PC-3 (cell line): ENCODE results near the gene HRC. TPM values are rescaled to one million over a fixed set of nuclear protein-coding genes. Genes with fewer than 3 reads are reported as not detected.

Experiments
- ATAC-seq: fragments of 200-7000 bp; cut with Tn5 transposase; 2 replicates; pipeline ENCODE4 v1.9.1; 2020; ENCODE audit warnings: mild to moderate bottlenecking, moderate library complexity
- BruUV-seq: library from RNA; stranded (reverse); fragments of 400-500 nt; replicated peaks from 2 replicates; lab custom pipeline; 2021; lab: Mats Ljungman, UMichigan
- CTCF ChIA-PET: fragments of 300-600 bp; sonication (Branson Sonifier 250); formaldehyde crosslinking; loops from one replicate; lab custom pipeline; 2022; ENCODE audit warnings: antibody characterized with exemption; lab: Charles Lee
- POLR2A ChIA-PET: fragments of 300-600 bp; sonication (Branson Sonifier 250); formaldehyde crosslinking; loops from one replicate; lab custom pipeline; 2022; ENCODE audit warnings: antibody characterized with exemption; ENCODE audit not compliant: unreplicated experiment; lab: Charles Lee
- DNase-seq: peaks from one replicate; pipeline ENCODE4 v3.0.0-alpha.2; 2015
- H2AFZ ChIP-seq: fragments of 300-600 bp; sonication (generic); 2 replicates; pipeline ENCODE4 v1.6.0; 2016; ENCODE audit warnings: antibody characterized with exemption, low read length
- H3F3A ChIP-seq: fragments of 300-600 bp; sonication (generic); one replicate; pipeline ENCODE4 v1.6.0; 2017; ENCODE audit warnings: antibody characterized with exemption, low read length, control low read depth, mild to moderate bottlenecking; ENCODE audit not compliant: unreplicated experiment
- H3K27ac ChIP-seq: fragments of 300-600 bp; sonication (generic); 2 replicates; pipeline ENCODE4 v1.5.1; 2016; ENCODE audit warnings: mild to moderate bottlenecking, low read length
- H3K27me3 ChIP-seq: fragments of 300-600 bp; sonication (generic); 2 replicates; pipeline ENCODE4 v1.6.1; 2016; ENCODE audit warnings: low read length, mixed read lengths
- H3K36me3 ChIP-seq: fragments of 300-600 bp; sonication (generic); 2 replicates; pipeline ENCODE4 v1.6.1; 2016; ENCODE audit warnings: low read depth, mixed run types, low read length, mixed read lengths
- H3K4me1 ChIP-seq: fragments of 300-600 bp; sonication (generic); 2 replicates; pipeline ENCODE4 v1.5.1; 2016; ENCODE audit warnings: low read length; ENCODE audit not compliant: insufficient read depth
- H3K4me2 ChIP-seq: fragments of 300-600 bp; sonication (generic); 2 replicates; pipeline ENCODE4 v1.6.0; 2016; ENCODE audit warnings: low read length
- H3K4me3 ChIP-seq: fragments of 300-600 bp; sonication (generic); 2 replicates; pipeline ENCODE4 v1.5.1; 2016; ENCODE audit warnings: mild to moderate bottlenecking, low read length, mixed read lengths
- H3K79me2 ChIP-seq: fragments of 300-600 bp; sonication (generic); 2 replicates; pipeline ENCODE4 v1.6.1; 2017; ENCODE audit warnings: low read length, mixed read lengths
- H3K9ac ChIP-seq: fragments of 300-600 bp; sonication (generic); 2 replicates; pipeline ENCODE4 v1.6.0; 2016; ENCODE audit warnings: mild to moderate bottlenecking, low read length
- H3K9me2 ChIP-seq: fragments of 300-600 bp; sonication (generic); replicated peaks from 2 replicates; pipeline ENCODE4 v1.6.1; 2016; ENCODE audit warnings: mixed run types, low read length, mixed read lengths
- H3K9me3 ChIP-seq: fragments of 300-600 bp; sonication (generic); 2 replicates; pipeline ENCODE4 v1.6.1; 2016; ENCODE audit warnings: low read length, mixed read lengths
- H4K20me1 ChIP-seq: fragments of 300-600 bp; sonication (generic); 2 replicates; pipeline ENCODE4 v1.6.1; 2016; ENCODE audit warnings: low read length, mixed read lengths
- EZH2 ChIP-seq: fragments of 300-600 bp; sonication (generic); IDR thresholded peaks from one replicate; pipeline ENCODE4 v1.6.1; 2017; ENCODE audit warnings: antibody characterized with exemption, mild to moderate bottlenecking, low read length; ENCODE audit not compliant: unreplicated experiment
- EZH2phosphoT487 ChIP-seq: fragments of 300-600 bp; sonication (generic); IDR thresholded peaks from 2 replicates; pipeline ENCODE4 v1.6.1; 2018; ENCODE audit warnings: mild to moderate bottlenecking, antibody characterized with exemption, low read length, borderline replicate concordance
- intact Hi-C: fragments of 100-400 bp; cut with micrococcal nuclease; formaldehyde crosslinking; loops from 2 replicates; pipeline ENCODE4 v1.9.0; 2023
- total RNA-seq: library from RNA; depleted of rRNA; stranded (reverse); fragments of >200 nt; gene quantifications from 2 replicates; pipeline ENCODE4 v1.2.3, GENCODE V29; 2014
- TF ChIP-seq, protein P1 (sequence below): fragments of 300-600 bp; sonication (generic); conservative IDR thresholded peaks from 2 replicates; pipeline ENCODE4 v1.5.1; 2017; ENCODE audit warnings: antibody characterized with exemption, low read depth, mild to moderate bottlenecking, low read length

The HRC gene
- total RNA-seq, 1 experiment from 2014 or later = not detected

- Histone ChIP-seq H3K4me1 (0 out of 2 replicates have a peak, but pooled peaks cover 4% of the 10 kb centered on the region), H3K4me2 (no peak overlapping the region), H4K20me1 (no peaks in the 10 kb centered on the region), H3K36me3 (peaks cover 15% of the 10 kb centered on the region), H3K9me3 (no peaks in the 10 kb centered on the region), H3K27ac (no peak overlapping the region), H3K9me2 (no peaks in the 10 kb centered on the region), H2AFZ (no peak overlapping the region), H3K9ac (no peak overlapping the region), H3K27me3 (no peaks in the 10 kb centered on the region), H3K79me2 (no peaks in the 10 kb centered on the region), H3F3A (no peaks in the 10 kb centered on the region), H3K4me3 (no peak overlapping the region)
- ATAC-seq = no peak
- ChIA-PET POLR2A (no interaction called here), CTCF (no interaction called here)
- DNase-seq = no peak
- TF ChIP-seq, protein P1, sequence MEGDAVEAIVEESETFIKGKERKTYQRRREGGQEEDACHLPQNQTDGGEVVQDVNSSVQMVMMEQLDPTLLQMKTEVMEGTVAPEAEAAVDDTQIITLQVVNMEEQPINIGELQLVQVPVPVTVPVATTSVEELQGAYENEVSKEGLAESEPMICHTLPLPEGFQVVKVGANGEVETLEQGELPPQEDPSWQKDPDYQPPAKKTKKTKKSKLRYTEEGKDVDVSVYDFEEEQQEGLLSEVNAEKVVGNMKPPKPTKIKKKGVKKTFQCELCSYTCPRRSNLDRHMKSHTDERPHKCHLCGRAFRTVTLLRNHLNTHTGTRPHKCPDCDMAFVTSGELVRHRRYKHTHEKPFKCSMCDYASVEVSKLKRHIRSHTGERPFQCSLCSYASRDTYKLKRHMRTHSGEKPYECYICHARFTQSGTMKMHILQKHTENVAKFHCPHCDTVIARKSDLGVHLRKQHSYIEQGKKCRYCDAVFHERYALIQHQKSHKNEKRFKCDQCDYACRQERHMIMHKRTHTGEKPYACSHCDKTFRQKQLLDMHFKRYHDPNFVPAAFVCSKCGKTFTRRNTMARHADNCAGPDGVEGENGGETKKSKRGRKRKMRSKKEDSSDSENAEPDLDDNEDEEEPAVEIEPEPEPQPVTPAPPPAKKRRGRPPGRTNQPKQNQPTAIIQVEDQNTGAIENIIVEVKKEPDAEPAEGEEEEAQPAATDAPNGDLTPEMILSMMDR = no peak
- no peak for TF ChIP-seq EZH2
- TF ChIP-seq EZH2phosphoT487 = no peak
- intact Hi-C loops = no loop called here
- BruUV-seq = no TSS peak
These were observed 44.6 kb downstream of the HRC start for GRCh38 chr19:49110567-49110966.

- no peaks in the 10 kb centered on the region for H3F3A ChIP-seq
- no peak overlapping the region for H3K9ac ChIP-seq
- POLR2A ChIA-PET = no interaction called here
- H3K27ac ChIP-seq = no peak overlapping the region
- DNase-seq (no peak), ATAC-seq (no peak)
- no peak overlapping the region for H3K4me2 ChIP-seq
- CTCF ChIA-PET = no interaction called here
- 0 out of 2 replicates have a peak, but pooled peaks cover 4% of the 10 kb centered on the region for H3K4me1 ChIP-seq
- no peaks in the 10 kb centered on the region for H3K9me3 ChIP-seq
- no peaks in the 10 kb centered on the region for H3K79me2 ChIP-seq
- H3K9me2 ChIP-seq = no peaks in the 10 kb centered on the region
- no TSS peak for BruUV-seq
- no peak for TF ChIP-seq EZH2phosphoT487
- TF ChIP-seq EZH2 = no peak
- TF ChIP-seq, protein P1 = no peak
- no peaks in the 10 kb centered on the region for H4K20me1 ChIP-seq
- intact Hi-C loops = no loop called here
- no peak overlapping the region for H2AFZ ChIP-seq
- peaks cover 19% of the 10 kb centered on the region for H3K36me3 ChIP-seq
- no peaks in the 10 kb centered on the region for H3K27me3 ChIP-seq
- no peak overlapping the region for H3K4me3 ChIP-seq
These were observed 45.5 kb downstream of the HRC start for GRCh38 chr19:49109569-49110233.

DNA sequence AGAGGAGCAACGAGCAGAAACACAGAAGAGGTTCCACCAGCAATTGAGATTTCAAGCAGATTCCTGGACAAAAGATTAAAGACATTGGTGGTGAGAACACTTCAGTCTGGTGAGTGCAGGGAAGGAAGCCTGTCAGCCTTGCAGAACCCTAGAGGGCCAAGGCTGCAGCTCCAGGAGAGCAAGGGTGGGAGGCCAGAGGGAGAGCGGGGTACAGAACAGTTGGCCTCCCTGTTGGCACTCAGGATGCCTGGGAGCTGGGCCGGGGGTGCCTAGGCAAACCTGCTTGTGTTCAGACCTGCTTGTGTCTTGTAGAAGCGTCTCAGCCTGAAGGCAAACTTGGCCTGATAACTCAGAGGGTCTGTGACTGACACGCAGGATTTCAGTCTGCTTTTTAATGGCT lies 46.1 kb downstream of the HRC start:
- H3K9me3 ChIP-seq = no peaks in the 10 kb centered on the region
- ATAC-seq = no peak
- H3K27ac ChIP-seq = no peak overlapping the region
- no peaks in the 10 kb centered on the region for H3K9me2 ChIP-seq
- TF ChIP-seq EZH2 = no peak
- intact Hi-C loops = no loop called here
- DNase-seq = no peak
- no peak overlapping the region for H2AFZ ChIP-seq
- H3K4me1 ChIP-seq = 0 out of 2 replicates have a peak, but pooled peaks cover 4% of the 10 kb centered on the region
- no peaks in the 10 kb centered on the region for H3F3A ChIP-seq
- no peaks in the 10 kb centered on the region for H3K27me3 ChIP-seq
- POLR2A ChIA-PET = no interaction called here
- no peak overlapping the region for H3K4me2 ChIP-seq
- peaks cover 21% of the 10 kb centered on the region for H3K36me3 ChIP-seq
- CTCF ChIA-PET = no interaction called here
- no peaks in the 10 kb centered on the region for H3K79me2 ChIP-seq
- no peak overlapping the region for H3K4me3 ChIP-seq
- H4K20me1 ChIP-seq = no peaks in the 10 kb centered on the region
- no TSS peak for BruUV-seq
- H3K9ac ChIP-seq = no peak overlapping the region
